Stimulated activated CD4-positive, alpha-beta T cell treated with anti-CD3 and anti-CD28 coated beads, Interleukin-15, amount 100 ng/mL, for 24 hours (primary cell): ENCODE results near the gene PROSER3.
"Not testable (repeated sequence)": the region's sequence is repeated elsewhere in the genome, so short reads cannot be mapped to it uniquely, and the experiment has no call there.

Experiments used
- DNase-seq: peaks from one replicate; pipeline ENCODE4 v3.0.0-alpha.2; 2020

Gene PROSER3

GRCh38 chr19:35795564-35795963, 37.6 kb downstream of the PROSER3 start:
- not testable (repeated sequence) for DNase-seq

GRCh38 chr19:35796645-35797542, 38.9 kb downstream of the PROSER3 start:
- no peak for DNase-seq

- DNase-seq: peak; percentile 35
Measured at GRCh38 chr19:35797663-35798062, 39.7 kb downstream of the PROSER3 start.

GRCh38 chr19:35801828-35802227, 43.9 kb downstream of the PROSER3 start:
- DNase-seq: no peak

- no peak for DNase-seq
Measured at GRCh38 chr19:35805526-35806102, 47.6 kb downstream of the PROSER3 start.

GRCh38 chr19:35806597-35806996, 48.6 kb downstream of the PROSER3 start:
- DNase-seq: no peak

GRCh38 chr19:35807633-35808032, 49.7 kb downstream of the PROSER3 start:
- DNase-seq: no peak

GRCh38 chr19:35811317-35812219, 53.6 kb downstream of the PROSER3 start:
- DNase-seq: no peak

GRCh38 chr19:35812220-35813042, 54.5 kb downstream of the PROSER3 start, which contains the start of gene PRODH2:
PRODH2 (minus strand) TSS chr19:35812845; CDS start chr19:35812805, 40 bp downstream.
- no peak for DNase-seq

- DNase-seq: no peak
Measured at GRCh38 chr19:35813043-35813890, 55.3 kb downstream of the PROSER3 start.

- no peak for DNase-seq
Measured at GRCh38 chr19:35816262-35816661, 58.3 kb downstream of the PROSER3 start.

- no peak for DNase-seq
Measured at GRCh38 chr19:35816846-35817245, 58.9 kb downstream of the PROSER3 start.

- no peak for DNase-seq
Measured at GRCh38 chr19:35818445-35818844, 60.5 kb downstream of the PROSER3 start.
